ENCODE data around the gene SCAMP2.

DNA sequence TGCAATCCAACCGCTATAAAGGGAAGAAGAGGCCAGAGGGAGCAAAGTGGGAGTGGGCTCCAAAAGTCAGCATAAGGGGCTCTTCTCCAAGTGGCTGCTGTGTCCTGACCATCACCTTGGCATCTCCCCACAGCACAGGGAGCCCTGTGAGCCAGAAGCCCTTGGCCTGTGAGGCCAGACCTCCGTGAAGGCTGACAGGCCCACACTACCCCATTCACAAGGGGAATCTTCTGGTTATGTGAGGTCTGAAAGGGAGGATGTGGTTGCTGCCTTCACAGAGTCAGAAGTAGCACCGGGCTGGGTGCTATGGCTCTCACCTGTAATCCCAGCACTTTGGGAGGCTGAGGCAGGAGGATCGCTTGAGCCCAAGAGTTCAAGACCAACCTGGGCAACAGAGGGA is 27.6 kb downstream of the SCAMP2 start:
- TF ChIP-seq, protein P1, sequence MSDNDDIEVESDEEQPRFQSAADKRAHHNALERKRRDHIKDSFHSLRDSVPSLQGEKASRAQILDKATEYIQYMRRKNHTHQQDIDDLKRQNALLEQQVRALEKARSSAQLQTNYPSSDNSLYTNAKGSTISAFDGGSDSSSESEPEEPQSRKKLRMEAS (IDR thresholded peaks at IDR 0.05) = no peak
- TF ChIP-seq, protein P2, sequence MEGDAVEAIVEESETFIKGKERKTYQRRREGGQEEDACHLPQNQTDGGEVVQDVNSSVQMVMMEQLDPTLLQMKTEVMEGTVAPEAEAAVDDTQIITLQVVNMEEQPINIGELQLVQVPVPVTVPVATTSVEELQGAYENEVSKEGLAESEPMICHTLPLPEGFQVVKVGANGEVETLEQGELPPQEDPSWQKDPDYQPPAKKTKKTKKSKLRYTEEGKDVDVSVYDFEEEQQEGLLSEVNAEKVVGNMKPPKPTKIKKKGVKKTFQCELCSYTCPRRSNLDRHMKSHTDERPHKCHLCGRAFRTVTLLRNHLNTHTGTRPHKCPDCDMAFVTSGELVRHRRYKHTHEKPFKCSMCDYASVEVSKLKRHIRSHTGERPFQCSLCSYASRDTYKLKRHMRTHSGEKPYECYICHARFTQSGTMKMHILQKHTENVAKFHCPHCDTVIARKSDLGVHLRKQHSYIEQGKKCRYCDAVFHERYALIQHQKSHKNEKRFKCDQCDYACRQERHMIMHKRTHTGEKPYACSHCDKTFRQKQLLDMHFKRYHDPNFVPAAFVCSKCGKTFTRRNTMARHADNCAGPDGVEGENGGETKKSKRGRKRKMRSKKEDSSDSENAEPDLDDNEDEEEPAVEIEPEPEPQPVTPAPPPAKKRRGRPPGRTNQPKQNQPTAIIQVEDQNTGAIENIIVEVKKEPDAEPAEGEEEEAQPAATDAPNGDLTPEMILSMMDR (IDR thresholded peaks at IDR 0.05; ENCODE audit: low read depth, low read length, missing input control) = no peak
- no peak for TF ChIP-seq YY1 (IDR thresholded peaks at IDR 0.05)
- no peak for TF ChIP-seq NR2F2 (IDR thresholded peaks at IDR 0.05)

All from liver (tissue), 3 donors.